Activated CD4-positive, alpha-beta T cell treated with anti-CD3 and anti-CD28 coated beads for 48 hours (primary cell): Measurements from ENCODE around the gene MED12.
"Not testable (repeated sequence)": the region's sequence is repeated elsewhere in the genome, so short reads cannot be mapped to it uniquely, and the experiment has no call there.

Experiments used
- DNase-seq: peaks from one replicate; pipeline ENCODE4 v3.0.0-alpha.2; 2020

MED12 gene

DNA sequence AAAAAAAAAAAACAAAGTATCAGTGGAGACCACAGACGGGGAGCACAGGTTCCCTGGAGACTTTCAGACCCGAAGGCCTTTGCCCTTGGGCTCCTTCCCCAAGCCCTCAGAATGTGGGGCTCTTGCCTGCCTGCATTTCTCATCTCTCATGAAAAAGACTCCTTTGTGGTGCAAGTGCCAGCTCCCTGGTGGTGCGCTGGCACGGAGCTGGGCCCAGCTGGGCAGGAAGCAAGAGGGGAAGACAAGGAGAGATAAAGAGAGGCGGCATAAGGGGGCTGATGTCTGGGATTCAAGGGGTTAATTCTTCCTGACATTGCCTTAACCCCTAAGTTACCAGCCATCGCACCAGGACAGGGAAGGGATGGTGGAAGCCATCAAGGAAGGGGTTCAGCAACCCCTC lies 48.1 kb downstream of the MED12 start:
- no peak for DNase-seq

DNA sequence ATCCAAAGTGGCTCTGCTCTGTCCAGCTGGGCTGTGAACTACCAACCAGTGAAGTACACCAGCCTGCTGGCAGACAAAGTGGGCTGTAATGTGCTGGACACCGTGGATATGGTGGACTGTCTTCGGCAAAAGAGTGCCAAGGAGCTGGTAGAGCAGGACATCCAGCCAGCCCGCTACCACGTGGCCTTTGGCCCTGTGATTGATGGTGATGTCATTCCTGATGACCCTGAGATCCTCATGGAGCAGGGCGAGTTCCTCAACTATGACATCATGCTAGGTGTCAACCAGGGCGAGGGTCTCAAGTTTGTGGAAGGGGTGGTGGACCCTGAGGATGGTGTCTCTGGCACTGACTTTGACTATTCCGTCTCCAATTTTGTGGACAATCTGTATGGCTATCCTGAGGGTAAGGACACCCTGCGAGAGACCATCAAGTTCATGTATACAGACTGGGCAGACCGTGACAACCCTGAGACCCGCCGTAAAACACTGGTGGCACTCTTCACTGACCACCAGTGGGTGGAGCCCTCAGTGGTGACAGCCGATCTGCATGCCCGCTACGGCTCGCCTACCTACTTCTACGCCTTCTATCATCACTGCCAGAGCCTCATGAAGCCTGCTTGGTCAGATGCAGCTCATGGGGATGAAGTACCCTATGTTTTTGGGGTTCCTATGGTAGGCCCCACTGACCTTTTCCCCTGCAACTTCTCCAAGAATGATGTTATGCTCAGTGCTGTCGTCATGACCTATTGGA lies 48.8 kb downstream of the MED12 start:
- DNase-seq: no peak

DNA sequence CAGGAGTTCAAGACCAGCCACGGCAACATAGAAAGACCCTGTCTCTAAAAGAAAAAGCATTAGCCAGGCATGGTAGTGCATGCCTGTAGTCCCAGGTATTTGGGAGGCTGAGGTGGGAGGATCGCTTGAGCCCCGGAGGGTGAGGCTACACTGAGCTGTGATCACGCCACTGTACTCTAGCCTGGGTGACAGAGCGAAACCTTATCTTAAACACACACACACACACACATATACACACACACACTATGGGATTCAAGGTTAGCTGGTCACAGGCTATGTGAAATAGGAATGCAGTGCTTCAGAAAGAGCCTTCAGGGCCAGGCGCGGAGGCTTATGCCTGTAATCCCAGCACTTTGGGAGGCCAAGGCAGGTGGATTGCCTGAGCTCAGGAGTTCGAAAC lies 49.7 kb downstream of the MED12 start:
- DNase-seq: no peak

DNA sequence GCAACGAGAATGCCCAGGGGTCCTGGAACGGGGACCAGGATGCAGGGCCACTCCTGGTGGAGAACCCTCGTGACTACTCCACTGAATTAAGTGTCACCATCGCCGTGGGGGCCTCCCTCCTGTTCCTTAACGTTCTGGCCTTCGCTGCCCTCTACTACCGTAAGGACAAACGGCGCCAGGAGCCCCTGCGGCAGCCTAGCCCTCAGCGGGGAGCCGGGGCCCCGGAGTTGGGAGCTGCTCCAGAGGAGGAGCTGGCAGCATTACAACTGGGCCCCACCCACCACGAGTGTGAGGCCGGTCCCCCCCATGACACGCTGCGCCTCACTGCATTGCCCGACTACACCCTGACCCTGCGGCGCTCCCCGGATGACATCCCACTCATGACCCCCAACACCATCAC lies 51.2 kb downstream of the MED12 start:
- DNase-seq: no peak

DNA sequence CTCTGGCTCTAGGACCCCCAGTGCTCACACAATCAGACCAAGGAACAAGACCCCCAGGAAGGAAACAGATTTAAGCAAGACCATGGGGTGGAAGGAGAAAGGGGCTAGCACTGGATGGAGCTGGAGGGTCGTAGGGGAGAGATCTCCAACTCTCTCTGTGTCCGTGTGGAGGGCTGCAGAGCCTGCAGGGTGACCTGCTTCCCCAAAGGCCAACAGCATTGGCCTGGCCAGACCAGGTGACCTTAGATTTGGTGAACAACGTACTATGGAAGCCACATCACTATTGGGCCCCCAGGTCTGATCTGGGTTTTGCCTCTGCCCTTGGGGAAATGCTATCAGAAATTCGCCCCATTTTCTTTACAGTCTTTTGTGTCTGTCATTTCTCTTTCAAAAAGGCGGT lies 52.3 kb downstream of the MED12 start:
- no peak for DNase-seq

DNA sequence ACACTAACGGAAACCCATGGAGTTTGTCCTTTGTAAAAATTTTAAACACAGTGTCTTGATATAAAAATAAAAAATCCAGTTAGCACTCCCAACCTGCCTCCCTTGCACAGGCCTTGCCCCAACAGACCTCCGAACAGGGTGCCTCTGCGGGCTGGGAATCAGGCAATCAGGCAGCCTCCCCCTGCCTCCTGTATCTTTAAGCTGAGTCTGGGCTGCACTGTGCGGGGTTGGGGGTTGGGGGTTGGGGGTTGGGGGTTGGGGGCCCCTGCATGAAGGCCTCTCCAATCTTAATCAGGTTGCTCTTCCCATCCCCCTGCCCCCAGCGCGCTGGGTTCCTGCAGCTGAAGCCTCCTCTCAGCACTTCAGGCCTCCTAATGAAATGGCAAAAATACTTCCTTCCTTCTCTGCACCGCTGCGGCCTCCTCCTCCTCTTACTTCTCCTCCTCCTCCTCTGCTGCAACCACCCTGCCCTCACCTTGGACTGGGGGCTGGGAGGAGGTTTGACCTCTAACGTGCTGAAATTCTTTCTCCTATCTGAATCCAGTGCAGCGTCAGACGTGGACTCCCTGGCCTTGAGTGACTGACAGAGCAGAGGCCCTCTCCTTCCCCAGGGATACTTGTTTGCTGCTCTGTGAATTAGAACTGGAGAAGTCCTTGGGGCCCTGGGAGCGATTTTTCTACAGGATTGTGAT lies 52.9 kb downstream of the MED12 start:
- no peak for DNase-seq

DNA sequence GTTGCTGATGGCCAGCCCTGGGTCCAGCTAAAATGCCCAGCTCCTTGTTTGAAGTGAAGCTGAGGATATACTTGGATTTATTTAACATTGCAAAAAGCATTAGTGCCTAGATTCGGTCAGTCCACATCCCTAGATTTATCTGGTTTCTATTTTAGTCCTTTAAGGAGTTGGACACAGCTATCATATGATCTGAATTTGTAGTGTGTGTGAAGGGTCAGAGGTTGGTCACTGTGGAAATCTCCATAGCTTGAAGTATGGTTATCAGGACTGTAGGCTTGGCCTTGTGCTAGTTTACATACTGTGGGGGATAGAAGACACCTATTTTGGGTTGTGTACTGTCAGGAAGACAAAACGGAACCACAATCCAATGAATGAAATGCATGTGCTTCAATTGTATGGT lies 55.0 kb downstream of the MED12 start:
- DNase-seq: no peak

DNA sequence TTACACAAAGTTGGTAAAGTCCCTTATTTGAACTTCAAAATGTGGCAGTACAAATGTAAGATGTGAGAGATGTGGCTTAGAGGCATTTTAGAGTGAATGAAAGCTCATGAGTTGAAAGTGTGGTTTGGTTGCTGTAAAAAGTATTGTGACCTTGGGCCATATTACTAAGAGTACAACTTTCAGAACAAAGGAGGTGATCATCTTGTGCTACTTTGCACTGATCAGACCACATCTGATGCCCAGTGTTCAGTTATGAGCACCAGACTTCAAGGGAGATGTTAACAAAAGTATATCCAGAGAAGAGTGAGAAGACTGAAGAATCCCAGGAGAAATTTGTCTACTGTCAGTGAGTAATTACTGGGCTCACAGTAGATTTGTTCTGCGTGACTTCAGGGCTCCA lies 56.4 kb downstream of the MED12 start:
- no peak for DNase-seq

DNA sequence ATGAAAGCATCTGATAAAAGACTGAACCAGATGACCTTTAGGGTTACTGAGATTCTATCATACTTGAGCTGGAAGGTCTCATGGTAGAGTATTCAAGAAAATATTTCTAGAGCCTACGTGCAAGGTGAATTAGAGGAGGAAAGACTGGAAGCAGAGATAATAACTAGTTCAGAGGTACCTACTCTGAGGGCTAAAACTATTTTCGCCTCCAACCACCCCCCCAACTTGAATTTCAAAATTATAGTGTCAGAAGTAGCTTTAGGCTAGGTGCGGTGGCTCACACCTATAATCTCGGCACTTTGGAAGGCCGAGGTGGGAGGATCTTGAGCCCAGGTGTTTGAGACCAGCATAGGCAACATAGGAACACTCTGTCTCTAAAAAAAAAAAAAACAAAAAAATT lies 57.1 kb downstream of the MED12 start:
- DNase-seq: no peak

DNA sequence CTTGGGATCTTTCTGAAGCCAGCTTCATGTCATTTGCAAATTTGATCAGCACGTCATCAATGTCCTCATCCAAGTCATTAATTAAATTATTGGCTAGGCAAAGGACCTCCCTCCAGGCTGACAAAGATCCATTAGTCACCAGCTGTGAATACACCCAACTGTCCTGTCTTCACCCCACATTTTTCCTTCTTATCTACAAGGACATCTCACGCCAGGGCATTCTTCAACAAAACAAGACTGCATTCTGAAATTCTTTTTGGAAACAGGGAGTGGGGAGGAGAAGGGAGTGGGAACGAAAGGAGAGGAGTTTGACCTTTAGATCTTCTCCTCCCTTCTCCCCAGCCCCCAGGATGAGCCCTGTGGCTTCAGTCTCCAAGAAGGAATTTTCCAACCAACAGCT lies 58.9 kb downstream of the MED12 start:
- no peak for DNase-seq

DNA sequence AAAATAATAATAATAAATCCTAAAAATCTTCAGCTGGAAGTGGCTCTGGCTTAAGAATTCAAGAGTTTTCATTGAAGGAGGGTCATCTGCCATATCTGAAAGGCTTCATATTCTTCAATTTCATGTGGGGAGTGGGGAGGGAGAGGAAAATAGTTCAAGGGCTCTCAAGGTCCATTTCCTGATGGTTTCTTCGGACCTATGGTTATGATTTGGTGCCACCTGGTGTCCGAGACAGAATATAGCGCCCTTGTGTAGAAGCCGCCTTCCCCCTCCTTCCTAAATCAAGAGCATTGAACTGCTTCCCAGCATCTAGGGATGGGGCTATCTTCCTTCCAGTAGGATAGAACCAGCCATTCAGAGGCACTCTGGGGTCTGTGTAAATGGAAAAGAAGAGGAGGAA lies 60.5 kb downstream of the MED12 start:
- DNase-seq: peak; percentile 49

DNA sequence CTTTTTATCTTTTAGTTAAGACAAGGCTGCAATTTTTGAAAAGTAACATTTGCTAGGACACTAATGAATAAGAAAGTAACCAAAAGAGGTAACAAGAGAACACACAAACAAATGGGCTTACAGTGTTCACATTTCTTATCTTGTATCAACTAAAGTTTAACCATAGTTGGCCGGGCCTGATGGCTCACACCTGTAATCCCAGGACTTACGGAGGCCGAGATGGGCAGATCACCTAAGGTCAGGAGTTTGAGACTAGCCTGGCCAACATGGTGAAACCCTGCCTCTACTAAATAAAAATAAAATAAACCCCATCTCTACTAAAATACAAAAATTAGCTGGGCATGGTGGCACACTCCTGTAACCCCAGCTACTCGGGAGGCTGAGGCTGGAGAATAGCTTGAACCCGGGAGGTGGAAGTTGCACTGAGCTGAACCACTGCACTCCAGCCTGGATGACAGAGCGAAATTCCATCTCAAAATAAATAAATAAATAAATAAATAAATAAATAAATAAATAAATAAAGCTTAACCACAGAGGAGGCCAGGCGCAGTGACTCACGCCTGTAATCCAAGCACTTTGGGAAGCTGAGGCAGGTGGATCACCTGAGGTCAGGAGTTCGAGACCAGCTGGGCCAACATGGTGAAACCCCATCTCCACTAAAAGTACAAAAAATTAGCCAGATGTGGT lies 62.3 kb downstream of the MED12 start:
- not testable (repeated sequence) for DNase-seq

DNA sequence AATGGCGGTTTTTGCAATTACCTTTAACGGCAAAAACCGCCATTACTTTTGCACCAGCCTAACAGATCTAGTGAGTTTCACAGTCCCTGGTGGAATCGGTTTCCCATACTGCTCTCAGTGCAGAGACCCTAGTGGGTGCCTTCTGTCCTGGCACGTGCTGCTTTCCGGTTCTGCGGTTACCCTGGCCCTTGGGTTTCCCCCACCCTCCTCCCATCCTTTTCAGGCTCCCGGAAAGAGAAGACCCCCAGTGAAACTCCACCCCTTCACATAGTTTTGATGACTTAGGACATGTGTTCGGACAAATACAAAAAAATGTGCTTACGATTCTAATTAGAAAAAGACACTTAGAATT lies 63.1 kb downstream of the MED12 start:
- peak; percentile 54 for DNase-seq

DNA sequence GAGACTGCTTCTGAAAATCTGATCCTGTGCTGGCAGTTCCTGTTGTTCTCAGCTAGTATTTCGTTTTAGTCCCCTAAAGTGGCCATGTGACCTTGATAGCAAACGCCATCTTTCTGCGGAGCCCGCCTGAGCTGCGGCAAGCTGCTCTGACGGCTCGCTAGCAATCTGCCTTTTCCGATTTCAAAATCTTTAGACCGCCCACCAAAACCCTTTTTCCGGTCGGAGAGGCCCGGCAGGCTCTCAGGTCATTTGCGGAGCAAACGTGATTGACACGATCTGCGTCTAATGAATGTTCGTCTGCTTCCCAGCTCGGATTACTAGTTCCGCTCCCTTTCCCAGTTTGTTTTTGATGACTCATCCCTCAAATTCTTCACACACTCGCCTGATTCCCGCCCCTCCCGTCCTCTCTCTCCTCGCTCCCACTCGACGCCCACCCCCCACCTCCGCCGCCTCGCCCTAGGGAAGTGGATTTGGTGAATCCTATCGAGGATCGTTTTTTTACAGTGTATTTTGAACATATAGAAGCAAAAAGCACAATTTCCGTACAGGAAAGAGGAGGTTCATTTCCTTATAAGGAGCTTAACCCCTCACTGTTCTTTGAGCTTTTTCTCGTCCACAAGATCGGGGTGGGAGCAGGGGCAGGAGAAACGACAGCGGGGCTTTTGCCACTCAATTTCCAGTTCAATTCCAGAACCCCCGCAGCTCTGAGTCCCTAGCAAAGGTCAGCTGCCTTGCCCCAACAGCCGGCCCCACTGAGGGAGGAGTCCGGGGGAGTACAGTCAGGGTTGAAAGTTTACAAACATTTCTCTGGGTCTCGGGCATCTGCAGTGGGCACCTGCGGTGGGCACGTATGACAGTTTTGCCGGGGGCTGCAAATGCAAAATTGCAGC lies 63.8 kb downstream of the MED12 start:
- DNase-seq: peak; percentile 87

DNA sequence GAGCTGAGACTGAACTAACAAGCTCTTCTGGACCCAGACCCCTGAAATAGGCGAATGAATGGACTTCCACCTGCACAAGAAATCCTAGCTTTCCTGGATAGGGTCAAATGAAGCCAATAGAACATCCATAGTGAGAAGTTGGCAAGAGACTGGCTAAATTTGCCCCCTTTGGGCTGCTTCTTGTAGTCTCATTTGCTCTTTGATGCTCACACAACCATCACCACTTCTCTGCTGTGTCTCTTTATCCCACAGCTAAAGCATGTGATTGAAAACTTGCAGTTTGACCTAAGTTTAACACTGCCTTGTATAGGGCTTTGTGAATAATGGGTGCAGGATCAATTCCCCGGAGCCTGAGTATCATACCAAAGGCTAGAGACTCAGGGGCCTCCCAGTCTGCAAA lies 64.5 kb downstream of the MED12 start:
- no peak for DNase-seq

DNA sequence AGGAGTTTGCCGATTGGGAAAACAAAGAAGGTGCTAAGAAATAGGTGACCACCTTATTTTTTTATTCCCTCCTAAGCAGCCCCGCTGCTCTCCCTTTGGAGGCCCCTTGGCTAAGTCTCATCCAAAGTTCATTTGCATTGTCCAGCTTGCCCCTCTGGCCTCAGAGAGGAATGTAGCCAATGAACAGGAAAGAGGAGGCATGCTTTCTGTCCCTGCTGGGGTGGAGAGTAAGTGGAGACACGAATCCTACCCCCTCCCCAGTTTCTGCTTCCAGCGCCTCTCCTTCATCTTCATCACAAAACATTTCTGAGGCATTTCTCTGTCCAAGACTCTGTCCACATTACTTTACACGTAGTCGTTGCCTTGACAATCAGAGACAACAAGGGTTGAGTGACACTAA lies 64.9 kb downstream of the MED12 start:
- no peak for DNase-seq

DNA sequence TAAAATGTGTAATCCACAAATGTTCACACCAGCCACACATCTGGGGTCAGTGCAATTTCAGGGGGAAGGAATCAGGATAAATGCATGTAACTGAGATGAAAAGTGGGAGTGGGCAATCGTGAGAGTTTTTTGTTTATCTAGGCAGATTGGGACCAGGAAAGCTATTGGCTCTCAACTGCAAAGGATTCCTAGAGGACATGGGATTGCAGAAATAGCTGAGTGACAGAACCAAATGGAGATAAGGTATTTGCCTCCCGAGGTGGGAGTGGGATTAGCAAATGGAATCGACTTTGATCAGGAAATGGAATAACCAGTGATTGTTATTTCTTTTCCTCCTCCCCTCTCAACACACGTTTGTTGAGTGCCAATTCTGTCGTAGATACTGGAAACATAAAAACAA lies 65.7 kb downstream of the MED12 start:
- no peak for DNase-seq

DNA sequence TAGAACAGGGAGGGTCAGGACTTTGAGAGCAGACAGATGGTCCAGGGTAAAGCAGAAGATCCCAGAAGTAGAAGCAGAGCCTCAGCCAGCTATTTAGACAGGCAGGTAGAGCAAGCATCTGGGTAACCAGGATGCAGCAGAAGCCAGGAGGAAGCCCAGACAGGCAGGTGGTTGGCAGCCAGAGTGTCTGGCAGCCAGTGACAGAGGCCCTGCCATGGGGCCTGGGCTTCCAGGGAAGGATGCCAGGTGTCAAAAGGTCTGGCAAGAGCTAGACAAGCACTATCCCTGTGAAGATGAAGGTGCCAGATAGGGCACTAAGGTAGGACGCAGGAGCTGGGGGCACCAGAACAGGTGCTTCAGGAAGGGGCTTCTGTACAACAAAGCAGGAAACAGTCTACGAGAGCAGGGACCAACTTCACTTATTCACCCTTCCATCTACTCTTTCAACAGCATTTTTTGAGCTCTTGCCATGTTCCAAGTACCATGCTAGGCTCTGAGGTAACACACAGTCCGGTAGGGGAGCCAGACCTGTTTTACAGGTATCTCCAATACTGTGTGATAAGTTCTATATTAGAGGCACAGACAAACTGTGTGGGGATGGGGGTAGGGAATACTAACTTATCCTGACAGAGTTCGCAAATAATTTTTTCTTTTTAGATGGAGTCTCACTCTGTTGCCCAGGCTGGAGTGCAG lies 66.6 kb downstream of the MED12 start:
- no peak for DNase-seq

DNA sequence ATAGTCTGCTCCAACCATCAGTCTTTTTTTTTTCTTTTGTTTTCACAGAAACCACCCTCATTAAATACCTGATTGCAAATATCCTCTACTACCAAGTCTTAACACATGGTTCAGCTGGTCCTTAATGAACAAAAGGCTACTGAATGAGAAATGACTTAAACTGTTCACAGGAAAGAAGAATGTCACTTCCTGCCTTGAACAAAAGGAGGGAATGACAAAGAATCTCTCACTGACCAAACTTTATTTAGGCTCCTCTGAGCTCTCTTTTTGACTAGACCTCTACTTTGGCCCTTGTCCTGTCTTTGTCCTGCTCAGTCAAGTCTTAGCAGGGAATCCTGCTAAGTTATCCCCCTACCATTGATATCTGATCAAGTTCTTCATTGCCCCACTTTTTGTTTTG lies 72.9 kb downstream of the MED12 start:
- no peak for DNase-seq
